Lower leg skin (tissue), 3 donors: ENCODE data around the gene PRXL2B.

Experiments used
- POLR2A ChIP-seq, 2 donors: fragments of 450-650 bp; IDR thresholded peaks; one replicate each; pipeline ENCODE4 v1.6.1; 2016 to 2017; ENCODE audit warnings: antibody characterized with exemption in 2 of 2, mild to moderate bottlenecking in 1 of 2, moderate library complexity in 1 of 2
- TF ChIP-seq, protein P1 (sequence below), 3 donors: fragments of 450-650 bp; IDR thresholded peaks; one replicate each; pipeline ENCODE4 v1.5.1; 2016; ENCODE audit warnings: antibody characterized with exemption in 3 of 3, mild to moderate bottlenecking in 3 of 3, moderate library complexity in 2 of 3

DNA sequence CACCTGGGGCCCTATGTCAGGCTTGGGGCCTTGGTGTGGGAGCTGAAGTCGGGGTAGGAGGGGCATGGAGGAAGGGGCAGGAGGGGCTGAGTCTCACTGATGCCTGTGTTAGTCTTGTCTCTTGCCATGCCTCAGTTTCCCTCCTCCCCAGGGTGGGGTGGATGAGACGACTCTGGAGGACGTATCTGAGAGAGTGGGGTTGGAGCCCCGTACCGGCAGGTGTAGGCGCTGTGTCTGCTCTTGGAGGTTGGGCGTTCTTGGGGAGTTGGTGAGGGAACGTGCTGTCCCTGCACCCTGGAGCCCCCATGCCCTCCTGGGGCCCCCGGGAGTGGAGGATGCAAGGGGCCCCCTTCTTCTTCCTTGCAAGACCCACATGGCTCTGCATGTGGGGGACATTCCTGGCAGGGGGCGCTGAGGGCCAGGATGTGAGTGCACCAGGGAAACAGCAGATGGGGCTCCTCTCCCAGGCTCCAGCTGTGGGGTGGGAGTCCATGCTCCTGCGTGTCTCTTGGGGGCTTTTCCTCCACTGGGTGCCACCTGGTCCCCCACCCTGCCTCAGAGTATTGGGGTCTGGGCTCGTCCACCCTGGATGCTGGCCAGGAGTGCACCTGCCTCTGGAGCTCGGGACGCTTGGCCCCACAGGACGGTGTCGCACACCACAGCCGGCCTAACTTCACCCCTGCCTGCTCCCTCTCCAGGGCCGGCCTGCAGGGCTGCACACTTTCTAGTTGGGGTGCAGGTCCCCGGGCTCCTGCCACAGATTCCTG, 31.8 kb upstream of the PRXL2B start:
- TF ChIP-seq, protein P1, sequence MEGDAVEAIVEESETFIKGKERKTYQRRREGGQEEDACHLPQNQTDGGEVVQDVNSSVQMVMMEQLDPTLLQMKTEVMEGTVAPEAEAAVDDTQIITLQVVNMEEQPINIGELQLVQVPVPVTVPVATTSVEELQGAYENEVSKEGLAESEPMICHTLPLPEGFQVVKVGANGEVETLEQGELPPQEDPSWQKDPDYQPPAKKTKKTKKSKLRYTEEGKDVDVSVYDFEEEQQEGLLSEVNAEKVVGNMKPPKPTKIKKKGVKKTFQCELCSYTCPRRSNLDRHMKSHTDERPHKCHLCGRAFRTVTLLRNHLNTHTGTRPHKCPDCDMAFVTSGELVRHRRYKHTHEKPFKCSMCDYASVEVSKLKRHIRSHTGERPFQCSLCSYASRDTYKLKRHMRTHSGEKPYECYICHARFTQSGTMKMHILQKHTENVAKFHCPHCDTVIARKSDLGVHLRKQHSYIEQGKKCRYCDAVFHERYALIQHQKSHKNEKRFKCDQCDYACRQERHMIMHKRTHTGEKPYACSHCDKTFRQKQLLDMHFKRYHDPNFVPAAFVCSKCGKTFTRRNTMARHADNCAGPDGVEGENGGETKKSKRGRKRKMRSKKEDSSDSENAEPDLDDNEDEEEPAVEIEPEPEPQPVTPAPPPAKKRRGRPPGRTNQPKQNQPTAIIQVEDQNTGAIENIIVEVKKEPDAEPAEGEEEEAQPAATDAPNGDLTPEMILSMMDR (IDR thresholded peaks at IDR 0.05) = no peak
- no peak for TF ChIP-seq POLR2A (IDR thresholded peaks at IDR 0.05)
